Activated T-cell treated with anti-CD3 and anti-CD28 coated beads for 48 hours (primary cell): ENCODE data around the gene ZNF287.

Experiments used
- DNase-seq: peaks from one replicate; pipeline ENCODE4 v3.0.0-alpha.2; 2020; ENCODE audit warnings: low read depth

The ZNF287 gene

GRCh38 chr17:16516594-16517051 is 52.4 kb downstream of the ZNF287 start:
- DNase-seq = no peak

- DNase-seq = no peak
Observed at GRCh38 chr17:16515933-16516332, 53.1 kb downstream of the ZNF287 start.

- no peak for DNase-seq
Observed at GRCh38 chr17:16513873-16514272, 55.1 kb downstream of the ZNF287 start.

GRCh38 chr17:16512011-16512410 is 57.0 kb downstream of the ZNF287 start:
- DNase-seq = no peak

- DNase-seq = no peak
Observed at GRCh38 chr17:16511593-16511992, 57.4 kb downstream of the ZNF287 start.

GRCh38 chr17:16507918-16508533 is 61.0 kb downstream of the ZNF287 start:
- DNase-seq = no peak

GRCh38 chr17:16506188-16506587 is 62.8 kb downstream of the ZNF287 start:
- DNase-seq = no peak

- no peak for DNase-seq
Observed at GRCh38 chr17:16504984-16505383, 64.0 kb downstream of the ZNF287 start.
